ENCODE results near the gene ZNF587.
"Not testable (repeated sequence)": the region's sequence is repeated elsewhere in the genome, so short reads cannot be mapped to it uniquely, and the experiment has no call there.

The ZNF587 gene

DNA sequence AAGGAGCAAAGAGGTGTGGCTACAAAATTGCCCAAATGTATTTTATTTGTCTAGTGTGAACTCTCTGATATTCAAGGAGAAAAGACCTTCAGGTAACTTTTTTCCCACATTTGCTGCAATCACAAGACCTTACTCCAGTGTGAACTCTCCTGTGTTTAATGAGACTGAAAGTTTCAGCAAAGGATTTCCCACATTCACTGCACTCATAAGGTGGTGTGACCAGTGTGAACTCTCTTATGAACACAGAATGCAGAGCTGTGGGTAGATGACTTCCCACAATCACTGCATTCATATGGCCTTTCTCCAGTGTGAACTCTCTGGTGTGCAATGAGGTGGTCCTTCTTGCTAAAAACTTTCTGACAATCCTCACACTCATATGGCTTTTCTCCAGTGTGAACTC lies 22.8 kb downstream of the ZNF587 start:
- peaks cover 2% of the 10 kb centered on the region for H3K9me3 ChIP-seq (ENCODE audit: insufficient read depth, low read length, severe bottlenecking)
- DNase-seq (no peak), ATAC-seq (ENCODE audit: insufficient read depth, low read depth) (no peak)
- peaks cover 72% of the 10 kb centered on the region for H3K79me2 ChIP-seq (ENCODE audit: insufficient read depth, low read length)
- peaks cover 79% of the 10 kb centered on the region for H3K36me3 ChIP-seq (ENCODE audit: insufficient read depth, low read length)
- H3K27me3 ChIP-seq (ENCODE audit: insufficient read depth, low read length, poor library complexity) = no peaks in the 10 kb centered on the region
- H4K20me1 ChIP-seq (ENCODE audit: insufficient read depth, low read length) = peaks cover 11% of the 10 kb centered on the region; the same call in 1 of the 2 replicates
- no peak overlapping the region for H3K9ac ChIP-seq (ENCODE audit: low read depth, low read length)
- no peak overlapping the region for H3K27ac ChIP-seq (ENCODE audit: low read length)
- no peak for TF ChIP-seq EZH2 (IDR thresholded peaks at IDR 0.05; ENCODE audit: borderline replicate concordance, low read depth, low read length, severe bottlenecking)
- H3K4me1 ChIP-seq (ENCODE audit: insufficient read depth, low read length) = no peaks in the 10 kb centered on the region
- no peak overlapping the region for H3K4me3 ChIP-seq (ENCODE audit: low read depth in 1 of 2, low read length in 2 of 2)
- H2AFZ ChIP-seq (ENCODE audit: low read depth, low read length) = no peak overlapping the region
- no peak overlapping the region for H3K4me2 ChIP-seq (ENCODE audit: insufficient read depth, low read length)

DNA sequence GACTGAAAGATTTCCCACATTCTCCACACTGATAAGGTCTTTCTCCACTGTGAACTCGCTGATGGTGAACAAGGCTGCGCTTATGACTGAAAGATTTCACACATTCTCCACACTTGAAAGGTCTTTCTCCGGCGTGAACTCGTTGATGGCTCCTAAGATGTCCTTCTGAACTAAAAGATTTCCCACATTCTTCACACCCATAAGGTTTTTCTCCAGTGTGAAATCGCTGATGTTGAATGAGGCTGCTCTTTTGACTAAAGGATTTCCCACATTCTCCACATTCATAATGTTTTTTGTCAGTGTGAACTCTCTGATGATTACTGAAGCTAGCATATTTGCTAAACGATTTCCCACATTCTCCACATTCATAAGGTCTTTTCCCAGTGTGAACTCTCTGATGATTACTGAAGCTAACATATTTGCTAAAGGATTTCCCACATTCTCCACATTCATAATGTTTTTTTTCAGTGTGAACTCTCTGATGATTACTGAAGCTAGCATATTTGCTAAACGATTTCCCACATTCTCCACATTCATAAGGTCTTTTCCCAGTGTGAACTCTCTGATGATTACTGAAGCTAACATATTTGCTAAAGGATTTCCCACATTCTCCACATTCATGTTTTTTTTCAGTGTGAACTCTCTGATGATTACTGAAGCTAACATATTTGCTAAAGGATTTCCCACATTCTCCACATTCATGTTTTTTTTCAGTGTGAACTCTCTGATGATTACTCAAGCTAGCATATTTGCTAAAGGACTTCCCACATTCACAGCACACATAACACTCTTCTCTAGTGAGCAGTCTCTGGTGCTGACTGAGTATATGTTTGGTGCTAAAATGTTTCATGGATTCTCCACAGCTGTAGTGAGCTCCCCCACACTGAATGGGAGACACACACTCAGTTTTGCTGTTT lies 24.5 kb downstream of the ZNF587 start:
- H3K36me3 ChIP-seq (ENCODE audit: insufficient read depth, low read length) = peaks cover 82% of the 10 kb centered on the region

DNA sequence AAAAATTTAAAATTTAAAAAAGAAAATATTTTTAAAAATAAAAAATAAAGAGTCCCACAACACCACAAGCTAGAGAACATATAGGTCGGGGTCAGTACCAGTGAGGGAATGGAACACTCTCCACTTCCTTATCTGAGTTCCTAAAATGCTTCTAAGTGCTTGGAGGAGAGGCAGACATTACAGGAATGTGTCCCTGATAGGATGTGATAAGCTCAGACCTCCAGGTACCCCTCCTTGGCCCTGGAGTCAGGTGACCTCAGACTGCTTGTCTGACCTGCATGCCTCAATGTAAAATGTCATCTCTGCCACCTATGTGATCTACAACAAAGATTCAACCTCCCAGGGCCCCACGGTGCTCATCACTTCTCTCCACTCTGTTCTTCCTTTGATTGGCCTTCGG lies 36.4 kb downstream of the ZNF587 start:
- Histone ChIP-seq H2AFZ (ENCODE audit: low read depth, low read length) (no peak overlapping the region), H3K4me1 (ENCODE audit: insufficient read depth, low read length) (peaks cover 40% of the 10 kb centered on the region), H3K9me3 (ENCODE audit: insufficient read depth, low read length, severe bottlenecking) (no peaks in the 10 kb centered on the region), H3K36me3 (ENCODE audit: insufficient read depth, low read length) (peaks cover 38% of the 10 kb centered on the region), H3K27ac (ENCODE audit: low read length) (no peak overlapping the region), H3K79me2 (ENCODE audit: insufficient read depth, low read length) (peaks cover 65% of the 10 kb centered on the region), H3K4me3 (ENCODE audit: low read depth in 1 of 2, low read length in 2 of 2) (peak overlapping the region in 1 of 2 experiments; percentile 13; a peak in 1 of 4 replicates), H3K27me3 (ENCODE audit: insufficient read depth, low read length, poor library complexity) (no peaks in the 10 kb centered on the region), H4K20me1 (ENCODE audit: insufficient read depth, low read length) (peaks cover 7% of the 10 kb centered on the region; the same call in 1 of the 2 replicates), H3K9ac (ENCODE audit: low read depth, low read length) (no peak overlapping the region), H3K4me2 (ENCODE audit: insufficient read depth, low read length) (peak overlapping the region; percentile 90; the same call in 1 of the 2 replicates)
- TF ChIP-seq, protein P1, sequence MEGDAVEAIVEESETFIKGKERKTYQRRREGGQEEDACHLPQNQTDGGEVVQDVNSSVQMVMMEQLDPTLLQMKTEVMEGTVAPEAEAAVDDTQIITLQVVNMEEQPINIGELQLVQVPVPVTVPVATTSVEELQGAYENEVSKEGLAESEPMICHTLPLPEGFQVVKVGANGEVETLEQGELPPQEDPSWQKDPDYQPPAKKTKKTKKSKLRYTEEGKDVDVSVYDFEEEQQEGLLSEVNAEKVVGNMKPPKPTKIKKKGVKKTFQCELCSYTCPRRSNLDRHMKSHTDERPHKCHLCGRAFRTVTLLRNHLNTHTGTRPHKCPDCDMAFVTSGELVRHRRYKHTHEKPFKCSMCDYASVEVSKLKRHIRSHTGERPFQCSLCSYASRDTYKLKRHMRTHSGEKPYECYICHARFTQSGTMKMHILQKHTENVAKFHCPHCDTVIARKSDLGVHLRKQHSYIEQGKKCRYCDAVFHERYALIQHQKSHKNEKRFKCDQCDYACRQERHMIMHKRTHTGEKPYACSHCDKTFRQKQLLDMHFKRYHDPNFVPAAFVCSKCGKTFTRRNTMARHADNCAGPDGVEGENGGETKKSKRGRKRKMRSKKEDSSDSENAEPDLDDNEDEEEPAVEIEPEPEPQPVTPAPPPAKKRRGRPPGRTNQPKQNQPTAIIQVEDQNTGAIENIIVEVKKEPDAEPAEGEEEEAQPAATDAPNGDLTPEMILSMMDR (IDR thresholded peaks at IDR 0.05; ENCODE audit: borderline replicate concordance, extremely low read depth, low read length, poor library complexity, severe bottlenecking) = no peak
- TF ChIP-seq EZH2 (IDR thresholded peaks at IDR 0.05; ENCODE audit: borderline replicate concordance, low read depth, low read length, severe bottlenecking) = no peak
- DNase-seq (no peak), ATAC-seq (ENCODE audit: insufficient read depth, low read depth) (no peak)

More for the DNA sequence above, 24.5 kb downstream of the ZNF587 start:
- H3K9ac ChIP-seq (ENCODE audit: low read depth, low read length); H3K4me3 ChIP-seq (ENCODE audit: low read depth in 1 of 2, low read length in 2 of 2); H2AFZ ChIP-seq (ENCODE audit: low read depth, low read length); DNase-seq; ATAC-seq (ENCODE audit: insufficient read depth, low read depth); H3K4me2 ChIP-seq (ENCODE audit: insufficient read depth, low read length); H3K27ac ChIP-seq (ENCODE audit: low read length); H3K27me3 ChIP-seq (ENCODE audit: insufficient read depth, low read length, poor library complexity); H3K4me1 ChIP-seq (ENCODE audit: insufficient read depth, low read length); H3K9me3 ChIP-seq (ENCODE audit: insufficient read depth, low read length, severe bottlenecking): not testable (repeated sequence)
- peaks cover 74% of the 10 kb centered on the region for H3K79me2 ChIP-seq (ENCODE audit: insufficient read depth, low read length)
- peaks cover 11% of the 10 kb centered on the region; the same call in 1 of the 2 replicates for H4K20me1 ChIP-seq (ENCODE audit: insufficient read depth, low read length)

DNA sequence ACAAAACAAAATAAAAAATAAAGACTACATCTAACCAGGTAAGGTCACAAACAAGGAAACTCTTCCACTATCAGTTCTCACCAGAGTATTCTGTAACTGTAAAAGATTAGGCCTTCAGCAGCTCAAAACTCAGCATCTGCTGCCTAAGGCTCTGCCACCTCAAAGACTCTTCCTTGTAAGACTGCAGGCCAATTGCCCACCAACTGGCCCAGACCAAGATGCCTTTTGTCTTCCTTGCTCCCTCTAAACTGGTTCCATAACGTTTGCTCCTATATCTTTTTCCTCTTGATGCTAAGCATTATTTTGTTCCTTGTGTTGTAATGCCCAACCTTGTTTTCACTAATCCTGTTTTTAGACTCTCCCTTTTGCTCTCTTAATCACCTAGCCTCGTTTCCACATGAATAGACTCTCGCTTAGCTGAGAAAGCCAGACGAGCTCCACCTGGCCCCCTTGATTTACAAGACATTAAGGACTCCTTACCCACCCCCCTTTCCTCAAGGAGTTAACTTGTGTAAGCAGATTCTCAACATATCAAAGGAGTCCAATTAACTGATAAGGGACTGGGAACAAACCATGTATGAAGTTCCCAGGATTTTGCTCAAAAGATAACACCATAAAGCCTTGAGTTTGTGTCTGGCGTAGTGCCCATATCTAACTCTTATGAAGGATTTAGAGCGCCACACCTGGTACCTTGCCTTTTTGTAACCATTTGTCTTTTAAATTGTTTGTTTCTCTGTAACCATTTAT lies 37.7 kb downstream of the ZNF587 start:
- TF ChIP-seq, protein P1 (IDR thresholded peaks at IDR 0.05; ENCODE audit: borderline replicate concordance, extremely low read depth, low read length, poor library complexity, severe bottlenecking) = no peak
- TF ChIP-seq EZH2 (IDR thresholded peaks at IDR 0.05; ENCODE audit: borderline replicate concordance, low read depth, low read length, severe bottlenecking) = no peak
- DNase-seq = no peak
- Histone ChIP-seq H3K36me3 (ENCODE audit: insufficient read depth, low read length) (peaks cover 38% of the 10 kb centered on the region), H3K4me2 (ENCODE audit: insufficient read depth, low read length) (peak overlapping the region; percentile 90), H3K9me3 (ENCODE audit: insufficient read depth, low read length, severe bottlenecking) (no peaks in the 10 kb centered on the region), H3K4me1 (ENCODE audit: insufficient read depth, low read length) (peaks cover 40% of the 10 kb centered on the region), H3K79me2 (ENCODE audit: insufficient read depth, low read length) (peaks cover 65% of the 10 kb centered on the region), H4K20me1 (ENCODE audit: insufficient read depth, low read length) (peaks cover 7% of the 10 kb centered on the region; the same call in 1 of the 2 replicates), H3K4me3 (ENCODE audit: low read depth in 1 of 2, low read length in 2 of 2) (peak overlapping the region; percentile 64 to 73), H3K27me3 (ENCODE audit: insufficient read depth, low read length, poor library complexity) (no peaks in the 10 kb centered on the region), H3K9ac (ENCODE audit: low read depth, low read length) (peak overlapping the region; percentile 76), H2AFZ (ENCODE audit: low read depth, low read length) (no peak overlapping the region), H3K27ac (ENCODE audit: low read length) (peak overlapping the region; percentile 39; the same call in 1 of the 2 replicates)
- ATAC-seq (ENCODE audit: insufficient read depth, low read depth) = no peak
